ENCODE results near the gene SPRED2. TPM values are rescaled to one million over a fixed set of nuclear protein-coding genes. Genes with fewer than 3 reads are reported as not detected.

The SPRED2 gene
- total RNA-seq, 1 donor from 2014 or later: 55.8 TPM

DNA sequence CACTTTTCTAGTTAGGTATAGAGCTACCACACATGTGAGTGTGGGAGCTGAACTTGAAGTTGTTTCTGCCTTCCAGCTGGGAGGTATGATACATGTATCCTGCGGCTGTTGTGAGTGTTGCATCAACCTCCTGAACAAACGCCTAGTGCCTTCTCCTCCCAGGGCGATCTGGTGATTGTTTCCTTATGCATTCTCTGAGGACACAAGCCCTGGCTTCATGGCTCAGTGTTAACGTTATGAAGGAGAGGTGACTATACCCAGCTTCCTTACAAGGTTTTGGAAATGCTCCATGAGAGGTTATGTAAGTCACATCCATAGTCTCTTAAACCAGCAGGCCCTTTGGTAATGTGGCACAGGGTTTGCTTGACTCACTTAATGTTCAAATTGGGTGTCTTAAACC lies 64.9 kb downstream of the SPRED2 start:
- no peaks in the 10 kb centered on the region for H3K9me3 Mint-ChIP-seq

DNA sequence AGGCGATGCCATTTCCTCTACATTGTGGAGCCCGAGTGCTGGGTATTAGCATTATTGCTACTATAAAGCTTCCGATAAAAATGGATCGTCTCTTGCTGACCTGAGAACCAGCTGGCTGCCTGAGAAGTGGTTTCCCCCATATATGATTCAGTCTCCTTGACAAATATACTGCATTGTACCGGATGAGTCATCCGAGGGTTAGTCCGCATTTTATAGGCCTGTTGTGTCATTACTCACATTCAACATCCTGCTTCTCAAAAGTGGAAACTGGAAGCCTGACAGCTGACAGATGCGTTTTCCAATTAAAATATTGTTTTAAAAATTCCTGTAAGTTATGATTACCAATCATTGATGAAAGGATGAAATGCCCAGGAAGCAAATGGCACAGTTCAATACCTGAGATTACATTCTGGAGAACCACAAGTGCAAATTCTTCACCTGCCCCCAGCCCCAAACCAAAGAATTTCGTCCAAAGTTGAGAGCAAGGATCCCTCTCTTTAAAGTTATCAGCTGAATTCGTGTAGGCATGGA lies 65.7 kb downstream of the SPRED2 start:
- Mint-ChIP-seq H3K4me3 (no peak overlapping the region), H3K9me3 (no peaks in the 10 kb centered on the region), H3K27ac (ENCODE audit: unreplicated experiment) (no peak overlapping the region), H3K27me3 (ENCODE audit: low read depth) (no peaks in the 10 kb centered on the region), H3K36me3 (ENCODE audit: low read depth) (no peaks in the 10 kb centered on the region), H3K4me1 (peaks cover 67% of the 10 kb centered on the region)
- TF ChIP-seq, protein P1, sequence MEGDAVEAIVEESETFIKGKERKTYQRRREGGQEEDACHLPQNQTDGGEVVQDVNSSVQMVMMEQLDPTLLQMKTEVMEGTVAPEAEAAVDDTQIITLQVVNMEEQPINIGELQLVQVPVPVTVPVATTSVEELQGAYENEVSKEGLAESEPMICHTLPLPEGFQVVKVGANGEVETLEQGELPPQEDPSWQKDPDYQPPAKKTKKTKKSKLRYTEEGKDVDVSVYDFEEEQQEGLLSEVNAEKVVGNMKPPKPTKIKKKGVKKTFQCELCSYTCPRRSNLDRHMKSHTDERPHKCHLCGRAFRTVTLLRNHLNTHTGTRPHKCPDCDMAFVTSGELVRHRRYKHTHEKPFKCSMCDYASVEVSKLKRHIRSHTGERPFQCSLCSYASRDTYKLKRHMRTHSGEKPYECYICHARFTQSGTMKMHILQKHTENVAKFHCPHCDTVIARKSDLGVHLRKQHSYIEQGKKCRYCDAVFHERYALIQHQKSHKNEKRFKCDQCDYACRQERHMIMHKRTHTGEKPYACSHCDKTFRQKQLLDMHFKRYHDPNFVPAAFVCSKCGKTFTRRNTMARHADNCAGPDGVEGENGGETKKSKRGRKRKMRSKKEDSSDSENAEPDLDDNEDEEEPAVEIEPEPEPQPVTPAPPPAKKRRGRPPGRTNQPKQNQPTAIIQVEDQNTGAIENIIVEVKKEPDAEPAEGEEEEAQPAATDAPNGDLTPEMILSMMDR (conservative IDR thresholded peaks at IDR 0.05): no peak
- no peak for DNase-seq (ENCODE audit: low read depth, low spot score)

More for the DNA sequence above, 64.9 kb downstream of the SPRED2 start:
- H3K27ac Mint-ChIP-seq (ENCODE audit: unreplicated experiment): no peak overlapping the region
- no peak overlapping the region for H3K4me3 Mint-ChIP-seq
- no peak for DNase-seq (ENCODE audit: low read depth, low spot score)
- peaks cover 70% of the 10 kb centered on the region for H3K4me1 Mint-ChIP-seq
- H3K36me3 Mint-ChIP-seq (ENCODE audit: low read depth): no peaks in the 10 kb centered on the region
- H3K27me3 Mint-ChIP-seq (ENCODE audit: low read depth): no peaks in the 10 kb centered on the region
- TF ChIP-seq, protein P1 (conservative IDR thresholded peaks at IDR 0.05): no peak

- TF ChIP-seq, protein P1 (conservative IDR thresholded peaks at IDR 0.05): no peak
- no peaks in the 10 kb centered on the region for H3K36me3 Mint-ChIP-seq (ENCODE audit: low read depth)
- no peaks in the 10 kb centered on the region for H3K9me3 Mint-ChIP-seq
- no peak overlapping the region for H3K27ac Mint-ChIP-seq (ENCODE audit: unreplicated experiment)
- DNase-seq (ENCODE audit: low read depth, low spot score): no peak
- no peaks in the 10 kb centered on the region for H3K27me3 Mint-ChIP-seq (ENCODE audit: low read depth)
- no peak overlapping the region for H3K4me3 Mint-ChIP-seq
- H3K4me1 Mint-ChIP-seq: peaks cover 63% of the 10 kb centered on the region
Observed at GRCh38 chr2:65364986-65365733, 67.2 kb downstream of the SPRED2 start.

DNA sequence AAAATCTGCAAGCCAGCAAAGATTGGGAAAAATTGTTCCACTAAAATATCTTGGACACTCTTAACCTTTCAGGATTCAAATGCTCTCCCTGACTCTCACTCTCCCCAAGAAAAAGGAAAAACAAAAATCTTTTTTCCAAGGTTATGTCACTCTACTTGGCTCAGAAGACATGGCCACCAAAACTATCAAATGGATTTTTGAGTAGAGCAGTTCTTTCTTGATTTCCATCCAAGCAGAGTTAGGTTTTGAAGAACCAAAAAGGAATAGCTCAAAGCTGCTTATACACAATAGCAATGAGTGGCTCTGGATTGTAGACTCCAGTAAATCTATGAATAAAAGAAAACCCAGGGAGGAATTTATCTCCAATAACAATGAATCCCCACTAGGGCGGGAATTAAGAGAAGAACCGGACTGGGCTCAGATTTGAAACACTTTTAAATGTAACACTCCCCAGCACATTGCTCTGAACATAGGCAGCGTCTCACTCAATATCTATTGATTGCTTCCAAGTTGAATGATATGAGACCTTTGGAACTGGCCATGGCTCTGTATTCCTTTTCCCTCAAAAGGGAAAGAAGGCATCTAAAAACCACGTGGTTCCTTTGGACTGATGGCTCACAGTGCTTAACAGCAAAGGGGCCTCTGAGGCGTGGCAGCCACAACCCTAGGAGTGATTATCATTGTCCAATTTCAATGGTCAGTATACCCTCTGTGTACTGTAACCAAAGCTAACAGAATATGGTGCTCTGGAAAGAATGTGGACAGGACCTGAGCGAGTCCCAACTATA lies 68.3 kb downstream of the SPRED2 start:
- no peaks in the 10 kb centered on the region for H3K36me3 Mint-ChIP-seq (ENCODE audit: low read depth)
- H3K9me3 Mint-ChIP-seq: no peaks in the 10 kb centered on the region
- H3K4me1 Mint-ChIP-seq: peaks cover 60% of the 10 kb centered on the region
- H3K4me3 Mint-ChIP-seq: no peak overlapping the region
- no peak for DNase-seq (ENCODE audit: low read depth, low spot score)
- H3K27me3 Mint-ChIP-seq (ENCODE audit: low read depth): no peaks in the 10 kb centered on the region
- no peak overlapping the region for H3K27ac Mint-ChIP-seq (ENCODE audit: unreplicated experiment)
- TF ChIP-seq, protein P1 (conservative IDR thresholded peaks at IDR 0.05): no peak

- Mint-ChIP-seq H3K27me3 (ENCODE audit: low read depth) (no peaks in the 10 kb centered on the region), H3K9me3 (no peaks in the 10 kb centered on the region), H3K27ac (ENCODE audit: unreplicated experiment) (peak overlapping the region; percentile 13), H3K36me3 (ENCODE audit: low read depth) (no peaks in the 10 kb centered on the region), H3K4me1 (peaks cover 68% of the 10 kb centered on the region), H3K4me3 (no peak overlapping the region)
- no peak for DNase-seq (ENCODE audit: low read depth, low spot score)
- TF ChIP-seq, protein P1 (conservative IDR thresholded peaks at IDR 0.05): no peak
Observed at GRCh38 chr2:65361623-65362022, 70.8 kb downstream of the SPRED2 start.
